Osteoblast (primary cell): ENCODE results near the gene TBC1D23. TPM values are rescaled to one million over a fixed set of nuclear protein-coding genes. Genes with fewer than 3 reads are reported as not detected.
"Not testable (repeated sequence)": the region's sequence is repeated elsewhere in the genome, so short reads cannot be mapped to it uniquely, and the experiment has no call there.

Experiments
- DNase-seq: peaks from one replicate; pipeline ENCODE4 v3.0.0; 2011; ENCODE audit warnings: low spot score, mixed read lengths; ENCODE audit not compliant: insufficient read length; ENCODE audit errors: missing footprints
- H2AFZ ChIP-seq: 2 replicates; pipeline ENCODE4 v1.6.0; 2011; ENCODE audit warnings: mild to moderate bottlenecking, low read length
- H3K27ac ChIP-seq: 2 replicates; pipeline ENCODE4 v1.5.1; 2011; ENCODE audit warnings: mild to moderate bottlenecking, low read depth, low read length, moderate library complexity
- H3K27me3 ChIP-seq: 2 replicates; pipeline ENCODE4 v1.6.0; 2012; ENCODE audit warnings: mild to moderate bottlenecking, control low read depth, inconsistent platforms, low read length, moderate library complexity; ENCODE audit not compliant: insufficient read depth
- H3K36me3 ChIP-seq: 2 replicates; pipeline ENCODE4 v1.5.1; 2011; ENCODE audit warnings: mild to moderate bottlenecking, low read length, control low read depth, moderate library complexity; ENCODE audit not compliant: insufficient read depth
- H3K4me1 ChIP-seq: 2 replicates; pipeline ENCODE4 v1.5.1; 2011; ENCODE audit warnings: mild to moderate bottlenecking, low read length, control low read depth, moderate library complexity; ENCODE audit not compliant: insufficient read depth
- H3K4me2 ChIP-seq: 2 replicates; pipeline ENCODE4 v1.6.0; 2011; ENCODE audit warnings: mild to moderate bottlenecking, low read length; ENCODE audit not compliant: insufficient read depth
- H3K4me3 ChIP-seq: fragments of 200-600 bp; sonication (generic); 3 replicates; pipeline ENCODE4 v1.5.1; 2012; ENCODE audit warnings: mild to moderate bottlenecking, low read length, inconsistent platforms; ENCODE audit not compliant: insufficient read depth
- H3K79me2 ChIP-seq: 2 replicates; pipeline ENCODE4 v1.6.0; 2012; ENCODE audit warnings: mild to moderate bottlenecking, low read length, control low read depth, inconsistent platforms; ENCODE audit not compliant: insufficient read depth
- H3K9me3 ChIP-seq: 2 replicates; pipeline ENCODE4 v1.5.1; 2011; ENCODE audit warnings: low read depth, low read length, control low read depth
- H4K20me1 ChIP-seq: 2 replicates; pipeline ENCODE4 v1.6.0; 2012; ENCODE audit warnings: mild to moderate bottlenecking, low read length, control low read depth; ENCODE audit not compliant: insufficient read depth
- CTCF ChIP-seq: IDR thresholded peaks from 2 replicates; pipeline ENCODE4 v1.5.1; 2011; ENCODE audit warnings: mild to moderate bottlenecking, low read depth, low read length, moderate library complexity; ENCODE audit errors: extremely low read depth
- total RNA-seq: library from RNA; depleted of rRNA; stranded (reverse); fragments of >200 nt; gene quantifications from 2 replicates; pipeline ENCODE4 v1.2.3, GENCODE V29; 2012

Gene TBC1D23
- total RNA-seq, 1 donor: 64.4 TPM

- Histone ChIP-seq H3K79me2 (no peaks in the 10 kb centered on the region), H3K27ac (no peak overlapping the region), H4K20me1 (no peaks in the 10 kb centered on the region), H3K4me1 (peaks cover 17% of the 10 kb centered on the region), H3K27me3 (no peaks in the 10 kb centered on the region), H2AFZ (no peak overlapping the region), H3K9me3 (no peaks in the 10 kb centered on the region), H3K36me3 (no peaks in the 10 kb centered on the region), H3K4me3 (no peak overlapping the region), H3K4me2 (no peak overlapping the region)
- no peak for DNase-seq
- no peak for TF ChIP-seq CTCF
Measured at GRCh38 chr3:100227511-100227921, 33.3 kb upstream of the TBC1D23 start.

- no peaks in the 10 kb centered on the region for H3K36me3 ChIP-seq
Measured at GRCh38 chr3:100228247-100228646, 32.5 kb upstream of the TBC1D23 start.

GRCh38 chr3:100229188-100229587 lies 31.6 kb upstream of the TBC1D23 start:
- H3K27ac ChIP-seq, H3K4me2 ChIP-seq, H4K20me1 ChIP-seq, H3K9me3 ChIP-seq, H2AFZ ChIP-seq, H3K36me3 ChIP-seq, H3K4me3 ChIP-seq, H3K79me2 ChIP-seq, DNase-seq, H3K27me3 ChIP-seq: not testable (repeated sequence)
- peaks cover 17% of the 10 kb centered on the region for H3K4me1 ChIP-seq

More at GRCh38 chr3:100228247-100228646, 32.5 kb upstream of the TBC1D23 start:
- Histone ChIP-seq H3K27me3 (no peaks in the 10 kb centered on the region), H3K4me1 (peaks cover 17% of the 10 kb centered on the region), H3K4me2 (no peak overlapping the region), H3K27ac (no peak overlapping the region), H3K79me2 (no peaks in the 10 kb centered on the region), H4K20me1 (no peaks in the 10 kb centered on the region), H3K9me3 (no peaks in the 10 kb centered on the region), H3K4me3 (no peak overlapping the region), H2AFZ (no peak overlapping the region)
- no peak for DNase-seq
- TF ChIP-seq CTCF: no peak

- Histone ChIP-seq H3K4me1 (peaks cover 17% of the 10 kb centered on the region), H2AFZ (no peak overlapping the region), H3K27ac (no peak overlapping the region), H3K79me2 (no peaks in the 10 kb centered on the region), H3K36me3 (no peaks in the 10 kb centered on the region), H3K27me3 (no peaks in the 10 kb centered on the region), H3K4me3 (no peak overlapping the region), H3K4me2 (no peak overlapping the region), H4K20me1 (no peaks in the 10 kb centered on the region), H3K9me3 (no peaks in the 10 kb centered on the region)
- TF ChIP-seq CTCF: no peak
- DNase-seq: no peak
Measured at GRCh38 chr3:100230710-100231109, 30.1 kb upstream of the TBC1D23 start.
